Measurements from ENCODE around the gene EMILIN1.
"Not testable (repeated sequence)": the region's sequence is repeated elsewhere in the genome, so short reads cannot be mapped to it uniquely, and the experiment has no call there.

The EMILIN1 gene

DNA sequence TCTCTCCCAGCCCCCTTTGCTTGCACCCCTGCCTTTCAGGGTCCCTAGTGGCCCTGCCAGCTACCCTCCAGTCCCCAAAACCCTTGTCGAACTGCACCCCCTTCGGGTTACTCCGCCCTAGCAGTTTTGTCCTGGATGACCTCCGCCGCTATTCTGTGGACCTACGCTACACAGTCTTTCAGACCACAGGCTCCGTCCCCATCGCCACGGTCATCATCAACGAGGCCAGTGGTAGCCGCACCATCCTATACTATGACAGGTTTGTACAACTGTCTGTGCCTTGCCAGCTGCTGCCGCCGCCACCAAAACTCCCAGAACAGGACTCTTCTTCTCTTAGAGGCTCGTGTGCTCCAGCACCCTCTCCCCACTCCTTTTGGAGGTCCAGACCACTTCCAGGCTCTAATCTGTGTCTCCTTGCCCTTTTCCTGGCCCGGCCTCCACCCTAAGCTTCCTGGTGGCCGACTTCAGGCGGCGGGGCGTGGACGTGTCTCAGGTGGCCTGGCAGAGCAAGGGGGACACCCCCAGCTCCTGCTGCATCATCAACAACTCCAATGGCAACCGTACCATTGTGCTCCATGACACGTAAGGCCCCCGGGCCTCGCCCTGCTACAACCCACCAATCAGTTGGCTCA is 16.1 kb downstream of the EMILIN1 start:
- DNase-seq (ENCODE audit: low read depth), result no peak

DNA sequence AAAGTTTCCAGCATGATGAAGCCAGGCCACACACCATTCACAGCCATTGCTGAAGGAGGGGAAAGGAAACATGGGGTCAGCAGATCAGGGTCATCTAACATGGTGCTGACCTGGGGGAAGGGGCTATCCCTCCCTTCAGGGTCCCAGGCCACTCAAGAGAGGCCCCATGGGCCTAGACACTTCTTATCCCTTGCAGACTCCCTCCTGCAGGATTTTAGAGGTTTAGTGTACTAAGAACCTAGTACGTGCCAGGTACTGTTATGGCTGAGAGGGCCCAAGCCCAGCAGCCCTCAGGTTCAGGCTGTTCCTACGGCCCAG is 17.0 kb downstream of the EMILIN1 start:
- no peak for DNase-seq (ENCODE audit: low read depth)

- peak; percentile 21 for DNase-seq (ENCODE audit: low read depth)
Measured at GRCh38 chr2:27095745-27096651, 17.6 kb downstream of the EMILIN1 start.

DNA sequence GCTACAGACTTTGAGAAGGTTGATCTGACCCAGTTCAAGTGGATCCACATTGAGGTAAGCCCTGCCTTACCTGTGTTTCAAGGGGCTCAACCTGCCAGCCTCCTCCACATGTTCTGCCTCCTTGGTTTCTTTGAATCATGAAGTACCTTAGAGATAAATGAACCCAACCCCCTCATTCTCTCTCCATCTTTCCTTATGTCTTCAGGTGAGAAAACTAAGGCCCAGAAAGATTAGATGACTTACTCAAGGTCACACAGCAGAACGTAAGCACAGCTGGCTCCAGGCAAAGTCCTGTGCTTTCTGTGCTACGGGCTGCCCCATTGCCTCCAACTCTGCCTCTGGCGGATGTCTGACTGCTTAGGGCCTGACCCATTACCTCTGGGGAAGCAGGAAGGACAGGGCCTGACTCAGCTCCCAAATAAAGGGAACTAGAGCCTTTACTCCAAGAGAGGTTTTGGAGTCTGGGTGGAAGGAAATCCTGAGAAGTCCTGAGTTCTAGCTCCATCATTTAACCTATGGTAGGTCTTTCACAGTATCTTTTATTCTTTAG is 18.4 kb downstream of the EMILIN1 start:
- no peak for DNase-seq (ENCODE audit: low read depth)

- DNase-seq (ENCODE audit: low read depth), result no peak
Measured at GRCh38 chr2:27097341-27097740, 18.9 kb downstream of the EMILIN1 start.

DNA sequence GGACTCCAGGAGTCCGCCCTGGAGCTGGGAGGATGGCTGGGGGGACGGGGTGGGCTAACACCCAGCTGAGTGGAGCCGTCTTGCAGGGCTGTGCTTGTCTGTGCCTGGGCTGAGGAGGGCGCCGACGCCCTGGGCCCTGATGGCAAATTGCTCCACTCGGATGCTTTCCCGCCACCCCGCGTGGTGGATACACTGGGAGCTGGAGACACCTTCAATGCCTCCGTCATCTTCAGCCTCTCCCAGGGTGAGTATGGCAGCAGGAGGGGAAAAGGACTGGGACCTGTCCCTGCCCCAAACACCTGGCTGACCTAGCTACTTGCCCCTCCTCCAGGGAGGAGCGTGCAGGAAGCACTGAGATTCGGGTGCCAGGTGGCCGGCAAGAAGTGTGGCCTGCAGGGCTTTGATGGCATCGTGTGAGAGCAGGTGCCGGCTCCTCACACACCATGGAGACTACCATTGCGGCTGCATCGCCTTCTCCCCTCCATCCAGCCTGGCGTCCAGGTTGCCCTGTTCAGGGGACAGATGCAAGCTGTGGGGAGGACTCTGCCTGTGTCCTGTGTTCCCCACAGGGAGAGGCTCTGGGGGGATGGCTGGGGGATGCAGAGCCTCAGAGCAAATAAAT is 21.0 kb downstream of the EMILIN1 start:
- DNase-seq (ENCODE audit: low read depth), result no peak

DNA sequence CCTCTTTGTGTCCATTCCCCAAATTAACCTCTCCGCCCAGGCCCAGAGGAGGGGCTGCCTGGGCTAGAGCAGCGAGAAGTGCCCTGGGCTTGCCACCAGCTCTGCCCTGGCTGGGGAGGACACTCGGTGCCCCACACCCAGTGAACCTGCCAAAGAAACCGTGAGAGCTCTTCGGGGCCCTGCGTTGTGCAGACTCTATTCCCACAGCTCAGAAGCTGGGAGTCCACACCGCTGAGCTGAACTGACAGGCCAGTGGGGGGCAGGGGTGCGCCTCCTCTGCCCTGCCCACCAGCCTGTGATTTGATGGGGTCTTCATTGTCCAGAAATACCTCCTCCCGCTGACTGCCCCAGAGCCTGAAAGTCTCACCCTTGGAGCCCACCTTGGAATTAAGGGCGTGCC is 21.6 kb downstream of the EMILIN1 start:
- no peak for DNase-seq (ENCODE audit: low read depth)

GRCh38 chr2:27102329-27102728 is 23.9 kb downstream of the EMILIN1 start:
- DNase-seq (ENCODE audit: low read depth), result no peak

DNA sequence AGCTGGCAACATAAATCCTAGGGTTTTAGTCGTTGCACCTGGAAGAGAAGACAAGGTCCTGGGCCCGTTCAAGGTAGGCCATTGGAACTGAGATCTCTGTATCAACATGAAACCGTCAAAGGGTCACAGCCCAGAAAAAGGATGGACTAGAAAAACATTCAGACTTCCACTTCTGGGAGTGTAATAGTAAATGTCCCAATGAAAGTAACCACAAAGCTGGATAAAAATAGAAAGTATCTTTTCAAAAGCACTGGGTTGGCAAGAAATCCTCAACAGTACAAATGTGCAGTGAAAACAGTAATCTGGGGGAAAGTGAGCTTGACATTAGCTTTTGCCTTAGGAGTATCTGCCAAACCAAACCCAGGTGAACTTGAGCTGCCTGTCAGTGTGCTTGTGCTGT is 27.6 kb downstream of the EMILIN1 start:
- DNase-seq (ENCODE audit: low read depth), result no peak

GRCh38 chr2:27108221-27108620 is 29.8 kb downstream of the EMILIN1 start:
- no peak for DNase-seq (ENCODE audit: low read depth)

DNA sequence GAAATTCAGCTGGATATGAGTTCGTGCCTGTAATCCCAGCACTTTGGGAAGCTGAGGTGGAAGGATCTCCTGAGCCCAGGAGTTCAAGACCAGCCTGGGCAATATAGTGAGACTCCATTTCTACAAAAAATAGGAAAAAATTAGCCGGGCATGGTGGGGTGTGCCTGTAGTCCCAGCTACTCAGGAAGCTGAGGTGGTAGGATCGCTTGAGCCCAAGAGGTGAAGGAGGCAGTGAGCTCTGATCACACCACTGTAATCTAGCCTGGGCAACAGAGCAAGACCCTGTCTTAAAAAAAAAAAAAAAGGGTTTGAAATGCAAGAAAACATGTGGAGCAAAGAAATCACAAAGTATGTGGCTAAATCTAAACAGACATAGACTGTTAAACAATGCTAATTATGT is 30.7 kb downstream of the EMILIN1 start:
- DNase-seq (ENCODE audit: low read depth), result no peak

DNA sequence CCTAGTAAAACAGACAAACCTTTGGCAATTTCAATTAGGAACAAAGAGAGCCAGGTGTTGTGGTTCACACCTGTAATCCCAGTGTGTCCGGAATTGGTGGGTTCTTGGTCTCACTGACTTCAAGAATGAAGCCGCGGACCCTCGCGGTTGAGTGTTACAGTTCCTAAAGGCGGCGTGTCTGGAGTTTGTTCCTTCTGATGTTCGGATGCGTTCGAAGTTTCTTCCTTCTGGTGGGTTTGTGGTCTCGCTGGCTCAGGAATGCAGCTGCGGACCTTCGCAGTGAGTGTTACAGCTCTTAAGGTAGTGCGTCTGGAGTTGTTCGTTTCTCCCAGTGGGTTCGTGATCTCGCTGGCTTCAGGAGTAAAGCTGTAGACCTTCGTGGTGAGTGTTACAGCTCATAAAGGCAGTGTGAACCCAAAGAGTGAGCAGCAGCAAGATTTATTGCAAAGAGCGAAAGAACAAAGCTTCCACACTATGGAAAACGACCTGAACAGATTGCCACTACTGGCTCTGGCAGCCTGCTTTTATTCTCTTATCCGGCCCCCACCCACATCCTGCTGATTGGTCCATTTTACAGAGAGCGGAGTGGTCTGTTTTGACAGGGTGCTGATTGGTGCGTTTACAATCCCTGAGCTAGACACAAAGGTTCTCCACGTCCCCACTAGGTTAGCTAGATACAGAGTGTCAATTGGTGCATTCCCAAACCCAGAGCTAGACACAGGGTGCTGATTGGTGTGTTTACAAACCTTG is 32.4 kb downstream of the EMILIN1 start:
- not testable (repeated sequence) for DNase-seq (ENCODE audit: low read depth)

DNA sequence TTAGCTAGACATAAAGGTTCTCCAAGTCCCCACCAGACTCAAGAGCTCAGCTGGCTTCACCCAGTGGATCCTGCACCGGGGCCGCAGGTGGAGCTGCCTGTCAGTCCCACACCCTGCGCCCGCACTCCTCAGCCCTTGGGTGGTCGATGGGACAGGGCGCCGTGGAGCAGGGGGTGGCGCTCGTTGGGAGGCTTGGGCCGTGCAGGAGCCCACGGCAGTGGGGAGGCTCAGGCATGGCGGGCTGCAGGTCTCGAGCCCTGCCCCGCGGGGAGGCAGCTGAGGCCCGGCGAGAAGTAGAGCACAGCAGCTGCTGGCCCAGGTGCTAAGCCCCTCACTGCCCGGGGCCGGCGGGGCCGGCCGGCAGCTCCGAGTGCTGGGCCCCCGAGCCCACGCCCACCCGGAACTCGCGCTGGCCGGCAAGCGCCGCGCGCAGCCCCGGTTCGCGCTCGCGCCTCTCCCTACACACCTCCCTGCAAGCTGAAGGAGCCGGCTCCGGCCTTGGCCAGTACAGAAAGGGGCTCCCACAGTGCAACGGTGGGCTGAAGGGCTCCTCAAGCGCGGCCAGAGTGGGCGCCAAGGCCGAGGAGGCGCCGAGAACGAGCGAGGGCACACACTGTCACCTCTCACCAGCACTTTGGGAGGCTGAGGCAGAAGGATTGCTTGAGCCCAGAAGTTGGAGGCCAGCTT is 33.1 kb downstream of the EMILIN1 start:
- not testable (repeated sequence) for DNase-seq (ENCODE audit: low read depth)

DNA sequence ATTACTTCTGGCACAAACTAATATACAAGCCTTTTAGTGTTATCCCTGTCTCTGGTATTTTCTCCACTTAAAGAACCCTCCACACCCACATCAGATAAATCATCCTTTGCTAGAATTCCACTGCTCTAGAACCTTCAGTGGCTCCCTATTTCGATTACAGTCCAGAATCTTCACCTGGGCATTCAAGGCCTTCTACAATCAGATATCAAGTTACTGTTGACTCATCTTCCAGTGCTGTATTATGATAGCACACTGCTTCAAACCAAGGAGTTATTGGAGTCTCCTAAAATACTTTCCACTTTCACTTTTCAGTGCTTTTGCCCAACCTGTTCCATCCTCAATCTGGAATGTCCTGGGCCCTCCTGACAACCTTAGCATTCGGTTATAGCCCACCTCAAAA is 37.1 kb downstream of the EMILIN1 start:
- no peak for DNase-seq (ENCODE audit: low read depth)

- DNase-seq (ENCODE audit: low read depth), result no peak
Measured at GRCh38 chr2:27117995-27118524, 39.6 kb downstream of the EMILIN1 start.

GRCh38 chr2:27118525-27119329 is 40.3 kb downstream of the EMILIN1 start, which contains the start of gene CGREF1:
Gene CGREF1, minus strand, starts transcription at chr2:27119128. Its CDS starts 14,762 bp downstream, at chr2:27104366.
- no peak for DNase-seq (ENCODE audit: low read depth)

DNA sequence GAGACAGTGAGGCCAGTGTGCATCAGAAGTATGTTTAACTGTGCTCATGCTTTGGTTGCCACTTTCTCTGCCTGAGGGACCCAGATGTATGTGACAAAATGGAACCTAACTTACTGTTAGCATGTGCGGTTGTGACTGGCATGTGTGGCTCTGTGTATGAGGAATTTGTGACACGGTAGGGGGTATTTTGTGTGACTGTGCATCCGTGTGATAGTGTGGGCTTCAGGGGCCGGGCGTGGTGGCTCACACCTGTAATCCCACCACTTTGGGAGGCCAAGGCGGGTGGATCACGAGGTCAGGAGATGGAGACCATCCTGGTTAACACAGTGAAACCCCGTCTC is 40.9 kb downstream of the EMILIN1 start:
- not testable (repeated sequence) for DNase-seq (ENCODE audit: low read depth)

DNA sequence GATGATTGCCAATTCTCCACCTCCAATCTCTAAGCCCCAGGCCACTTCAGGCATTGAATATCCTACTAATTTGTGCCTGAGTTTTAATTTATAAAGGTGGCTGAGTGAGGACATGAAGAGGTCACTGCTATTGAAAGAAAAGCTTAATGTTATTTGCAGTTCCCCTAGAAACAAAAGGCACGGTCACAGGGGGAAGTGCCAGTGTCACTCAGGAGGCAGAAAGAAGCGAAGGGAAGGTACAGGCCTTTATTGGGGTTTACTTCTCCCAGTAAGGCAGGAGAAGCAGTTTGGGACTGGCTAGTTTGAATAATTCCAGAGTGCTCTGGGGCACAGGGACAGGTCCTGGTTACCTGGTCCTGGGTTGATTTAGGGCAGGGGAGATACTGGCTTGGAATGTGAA is 43.5 kb downstream of the EMILIN1 start:
- no peak for DNase-seq (ENCODE audit: low read depth)

- no peak for DNase-seq (ENCODE audit: low read depth)
Measured at GRCh38 chr2:27122791-27123190, 44.4 kb downstream of the EMILIN1 start.

All from activated T-cell treated with anti-CD3 and anti-CD28 coated beads for 24 hours (primary cell).